ENCODE data around the gene C20orf141.

The C20orf141 gene

GRCh38 chr20:2834401-2835110 is 19.8 kb downstream of the C20orf141 start:
- H3K4me3 ChIP-seq (ENCODE audit: low read length): no peak overlapping the region
- DNase-seq (ENCODE audit: low read depth): no peak

GRCh38 chr20:2835331-2835796 is 20.6 kb downstream of the C20orf141 start:
- no peak for DNase-seq (ENCODE audit: low read depth)
- H3K4me3 ChIP-seq (ENCODE audit: low read length): no peak overlapping the region
- TF ChIP-seq CTCF (conservative IDR thresholded peaks at IDR 0.05; ENCODE audit: low read depth, low read length): no peak

More at GRCh38 chr20:2834401-2835110, 19.8 kb downstream of the C20orf141 start:
- TF ChIP-seq CTCF (conservative IDR thresholded peaks at IDR 0.05; ENCODE audit: low read depth, low read length): no peak

- H3K4me3 ChIP-seq (ENCODE audit: low read length): no peak overlapping the region
- no peak for TF ChIP-seq CTCF (conservative IDR thresholded peaks at IDR 0.05; ENCODE audit: low read depth, low read length)
- no peak for DNase-seq (ENCODE audit: low read depth)
Measured at GRCh38 chr20:2836035-2836434, 21.2 kb downstream of the C20orf141 start.

GRCh38 chr20:2837221-2837960 is 22.6 kb downstream of the C20orf141 start:
- H3K4me3 ChIP-seq (ENCODE audit: low read length): no peak overlapping the region
- DNase-seq (ENCODE audit: low read depth): no peak
- no peak for TF ChIP-seq CTCF (conservative IDR thresholded peaks at IDR 0.05; ENCODE audit: low read depth, low read length)

- no peak for DNase-seq (ENCODE audit: low read depth)
- no peak for TF ChIP-seq CTCF (conservative IDR thresholded peaks at IDR 0.05; ENCODE audit: low read depth, low read length)
- no peak overlapping the region for H3K4me3 ChIP-seq (ENCODE audit: low read length)
Measured at GRCh38 chr20:2838170-2838797, 23.5 kb downstream of the C20orf141 start.

GRCh38 chr20:2838847-2839671 is 24.3 kb downstream of the C20orf141 start:
- TF ChIP-seq CTCF (conservative IDR thresholded peaks at IDR 0.05; ENCODE audit: low read depth, low read length): no peak
- H3K4me3 ChIP-seq (ENCODE audit: low read length): no peak overlapping the region
- DNase-seq (ENCODE audit: low read depth): no peak

Measured in retinal pigment epithelial cell (primary cell).